ENCODE results near the gene WFDC11. TPM values are rescaled to one million over a fixed set of nuclear protein-coding genes. Genes with fewer than 3 reads are reported as not detected.

Gene WFDC11
- polyA plus RNA-seq, result not detected in 2 replicates

GRCh38 chr20:45670139-45670538 lies at the start of gene WFDC11:
Gene WFDC11 (minus strand): TSS chr20:45670239. CDS start chr20:45650600, 19,639 bp downstream.

GRCh38 chr20:45704969-45705637 lies 35.1 kb upstream of the WFDC11 start, which contains the start of gene WFDC10B:
Gene WFDC10B (minus strand): TSS chr20:45705019. CDS start chr20:45685992, 19,027 bp downstream.

GRCh38 chr20:45701873-45702272 lies 31.8 kb upstream of the WFDC11 start, which contains the start of gene WFDC13:
Gene WFDC13 (plus strand): TSS chr20:45702038. CDS start chr20:45702124, 86 bp downstream.

GRCh38 chr20:45631184-45631583 lies 38.9 kb downstream of the WFDC11 start, which contains the start of gene WFDC9:
Gene WFDC9 (minus strand): TSS chr20:45631284. CDS start chr20:45610181, 21,103 bp downstream.

GRCh38 chr20:45629496-45630100 lies 40.4 kb downstream of the WFDC11 start, which contains the start of gene WFDC10A:
Gene WFDC10A (plus strand): TSS chr20:45629739. CDS start chr20:45629814, 75 bp downstream.

Other genes with a start within 250 kb of the WFDC11 start
- 4.3 and 6.1 TPM in 2 replicates for gene WFDC2, start 200.5 kb downstream of the WFDC11 start, polyA plus RNA-seq
- not detected in 2 replicates for gene SPINT3, start 154.6 kb downstream of the WFDC11 start, polyA plus RNA-seq
- not detected in 2 replicates for gene WFDC6, start 130.8 kb downstream of the WFDC11 start, polyA plus RNA-seq
- gene EPPIN, start 122.8 kb downstream of the WFDC11 start, polyA plus RNA-seq, result not detected in 2 replicates
- not detected in 2 replicates for gene WFDC8, start 91.0 kb downstream of the WFDC11 start, polyA plus RNA-seq
- not detected in 2 replicates for gene WFDC10A, start 40.5 kb downstream of the WFDC11 start, polyA plus RNA-seq
- not detected in 2 replicates for gene WFDC9, start 39.0 kb downstream of the WFDC11 start, polyA plus RNA-seq
- gene WFDC13, start 31.8 kb upstream of the WFDC11 start, polyA plus RNA-seq, result not detected in 2 replicates
- gene WFDC10B, start 34.8 kb upstream of the WFDC11 start, polyA plus RNA-seq, result not detected in 2 replicates
- gene SPINT4, start 52.1 kb upstream of the WFDC11 start, polyA plus RNA-seq, result not detected in 2 replicates
- 3.9 and 7.5 TPM in 2 replicates for gene WFDC3, start 121.6 kb upstream of the WFDC11 start, polyA plus RNA-seq
- 13.8 and 27.6 TPM in 2 replicates for gene DNTTIP1, start 121.7 kb upstream of the WFDC11 start, polyA plus RNA-seq
- gene UBE2C, start 142.4 kb upstream of the WFDC11 start, polyA plus RNA-seq, result not detected in 2 replicates
- 3.8 TPM in 1 of 2 replicates, not detected in the other for gene TNNC2, start 157.1 kb upstream of the WFDC11 start, polyA plus RNA-seq
- gene SNX21, start 163.6 kb upstream of the WFDC11 start, polyA plus RNA-seq, result 2.8 and 3.2 TPM in 2 replicates
- 22.9 and 23.8 TPM in 2 replicates for gene ACOT8, start 187.2 kb upstream of the WFDC11 start, polyA plus RNA-seq
- 0.11 and 0.56 TPM in 2 replicates for gene ZSWIM3, start 187.4 kb upstream of the WFDC11 start, polyA plus RNA-seq
- 1.1 and 2.1 TPM in 2 replicates for gene ZSWIM1, start 211.0 kb upstream of the WFDC11 start, polyA plus RNA-seq
- not detected in 2 replicates for gene SPATA25, start 217.4 kb upstream of the WFDC11 start, polyA plus RNA-seq
- 0.50 TPM in 1 of 2 replicates, not detected in the other for gene NEURL2, start 221.0 kb upstream of the WFDC11 start, polyA plus RNA-seq
- 44.1 and 45.1 TPM in 2 replicates for gene CTSA, start 221.1 kb upstream of the WFDC11 start, polyA plus RNA-seq
- gene PLTP, start 241.9 kb upstream of the WFDC11 start, polyA plus RNA-seq, result 22.6 and 37.3 TPM in 2 replicates

All from Purkinje cell (primary cell).